HG03442 (cell line): ENCODE data around the gene ZNF263.
"Not testable (repeated sequence)": the region's sequence is repeated elsewhere in the genome, so short reads cannot be mapped to it uniquely, and the experiment has no call there.

Experiments used
- ATAC-seq: cut with Tn5 transposase; IDR thresholded peaks from one replicate; pipeline ENCODE4 v1.9.1; 2021; ENCODE audit warnings: mild to moderate bottlenecking, moderate library complexity; ENCODE audit not compliant: unreplicated experiment

The ZNF263 gene

GRCh38 chr16:3266873-3267537 is 16.3 kb upstream of the ZNF263 start:
- ATAC-seq = no peak

GRCh38 chr16:3268294-3268693 is 15.0 kb upstream of the ZNF263 start:
- ATAC-seq = no peak

GRCh38 chr16:3270718-3271117 is 12.6 kb upstream of the ZNF263 start:
- ATAC-seq = not testable (repeated sequence)

GRCh38 chr16:3271281-3271680 is 12.0 kb upstream of the ZNF263 start:
- not testable (repeated sequence) for ATAC-seq

DNA sequence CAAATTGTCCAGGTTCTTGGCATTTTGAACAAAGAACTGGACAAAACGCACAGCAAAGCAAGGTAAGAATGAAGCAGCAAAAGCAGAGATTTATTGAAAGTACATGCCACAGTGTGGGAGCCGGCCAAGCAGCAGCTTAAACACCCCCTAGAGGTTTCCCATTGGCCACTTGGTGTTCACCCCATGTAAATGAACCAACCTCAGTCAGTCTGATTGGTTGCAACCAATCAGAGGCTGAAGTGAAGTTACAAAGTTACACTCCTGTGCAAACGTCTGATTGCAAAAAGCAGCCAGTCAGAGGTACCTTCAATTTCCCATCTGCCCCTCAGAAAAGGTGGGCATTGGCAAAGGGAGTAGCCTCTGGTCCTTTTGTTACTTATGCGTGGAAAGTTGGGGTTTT is 8.8 kb upstream of the ZNF263 start:
- no peak for ATAC-seq

DNA sequence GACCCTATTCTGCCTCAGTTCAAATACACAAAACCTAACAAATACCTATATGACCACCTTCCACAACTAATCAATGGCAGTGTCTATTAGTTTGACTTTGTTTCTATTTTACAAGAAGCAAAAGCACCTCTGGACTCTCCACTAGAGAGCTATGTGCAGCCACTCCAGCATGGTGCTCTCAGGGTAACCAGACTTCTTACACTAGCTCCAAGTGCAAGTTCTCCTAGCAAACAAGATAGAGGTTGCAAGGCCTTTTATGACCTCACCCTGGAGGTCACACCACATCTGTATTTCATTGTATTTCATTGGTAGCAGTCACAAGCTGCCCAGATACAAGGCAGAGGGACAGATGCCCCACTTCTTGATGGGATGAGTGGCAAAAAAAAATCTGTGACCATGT is 8.3 kb upstream of the ZNF263 start:
- ATAC-seq = no peak

DNA sequence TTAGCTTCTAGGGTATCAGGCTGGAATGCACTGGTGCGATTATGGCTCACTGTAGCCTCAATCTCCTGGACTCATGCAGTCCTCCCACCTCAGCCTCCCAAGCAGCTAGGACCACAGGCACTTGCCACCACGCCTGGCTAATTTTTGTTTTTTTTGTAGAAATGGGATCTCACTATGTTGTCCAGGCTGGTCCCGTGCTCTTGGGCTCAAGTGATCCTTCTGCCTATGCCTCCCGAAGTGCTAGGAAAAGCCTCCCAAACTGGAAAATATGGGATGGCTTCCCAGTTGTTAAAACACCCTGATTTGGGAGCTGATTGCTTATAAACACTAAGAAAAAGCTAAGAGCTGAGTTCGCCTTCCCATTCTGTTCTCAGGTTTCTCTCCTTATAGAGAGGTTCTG is 6.6 kb upstream of the ZNF263 start:
- no peak for ATAC-seq

- ATAC-seq = no peak
These were observed 2.0 kb upstream of the ZNF263 start for GRCh38 chr16:3281222-3281820.

DNA sequence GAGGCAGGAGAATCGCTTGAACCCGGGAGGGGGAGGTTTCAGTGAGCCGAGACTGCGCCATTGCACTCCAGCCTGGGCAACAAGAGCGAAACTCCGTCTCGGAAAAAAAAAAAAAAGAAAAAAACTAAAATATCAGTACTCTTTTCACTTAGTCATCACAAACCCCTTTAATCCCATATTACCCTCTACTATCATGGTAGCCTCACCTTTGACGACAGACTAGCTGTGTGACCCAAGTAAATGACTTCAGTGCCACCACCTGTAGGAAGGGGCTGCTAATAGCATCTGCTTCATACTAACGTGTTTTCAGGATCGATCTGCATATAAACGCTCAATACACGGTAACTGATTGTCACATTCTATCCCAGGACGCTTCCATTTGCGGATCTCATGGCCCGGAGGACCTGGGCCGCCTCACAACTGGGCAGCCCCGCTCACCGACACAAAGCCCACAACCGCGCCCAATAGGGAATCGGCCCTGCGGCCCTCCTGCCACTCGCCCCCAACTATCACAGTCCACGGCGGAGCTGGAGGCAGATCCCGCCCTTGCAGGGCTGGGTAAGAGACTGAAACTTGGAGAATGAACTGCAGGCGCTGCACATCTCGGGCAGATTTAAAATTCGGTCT is 1.1 kb upstream of the ZNF263 start:
- peak; percentile 17 for ATAC-seq

DNA sequence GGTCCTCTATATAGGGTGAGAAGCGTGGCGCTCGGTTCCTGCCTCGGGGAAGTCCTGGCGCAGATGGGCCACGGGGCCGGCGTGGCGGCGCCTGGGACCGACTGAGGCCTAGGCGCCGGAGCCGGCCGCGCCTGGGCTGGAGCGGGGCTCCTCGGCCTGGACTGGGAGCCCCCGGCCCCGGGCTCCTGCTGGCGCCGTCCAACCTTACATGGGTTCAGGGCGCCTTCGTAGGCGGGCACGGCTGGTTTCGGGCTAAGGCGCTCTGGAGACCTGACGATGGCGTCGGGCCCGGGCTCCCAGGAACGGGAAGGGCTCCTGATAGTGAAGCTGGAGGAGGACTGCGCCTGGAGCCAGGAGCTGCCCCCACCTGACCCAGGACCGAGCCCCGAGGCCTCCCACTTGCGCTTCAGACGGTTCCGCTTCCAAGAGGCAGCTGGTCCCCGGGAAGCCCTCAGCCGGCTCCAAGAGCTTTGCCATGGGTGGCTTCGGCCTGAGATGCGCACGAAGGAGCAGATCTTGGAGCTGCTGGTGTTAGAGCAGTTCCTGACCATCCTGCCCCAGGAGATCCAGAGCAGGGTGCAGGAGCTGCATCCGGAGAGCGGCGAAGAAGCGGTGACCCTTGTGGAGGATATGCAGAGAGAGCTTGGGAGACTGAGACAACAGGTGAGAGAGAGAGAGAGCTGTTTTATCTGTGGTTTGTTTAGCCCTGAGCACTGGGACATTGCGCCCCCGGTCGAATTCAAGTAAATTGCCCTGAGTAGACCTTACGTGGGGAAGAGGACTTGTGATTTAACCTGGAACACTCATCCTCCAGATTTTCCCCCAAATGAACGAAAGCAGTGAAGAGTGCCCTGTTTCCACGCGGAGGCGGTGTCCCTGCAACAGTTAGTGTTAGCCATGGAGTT is 504 bp downstream of the ZNF263 start:
- ATAC-seq = no peak

GRCh38 chr16:3285131-3285530 is 1.8 kb downstream of the ZNF263 start:
- no peak for ATAC-seq

DNA sequence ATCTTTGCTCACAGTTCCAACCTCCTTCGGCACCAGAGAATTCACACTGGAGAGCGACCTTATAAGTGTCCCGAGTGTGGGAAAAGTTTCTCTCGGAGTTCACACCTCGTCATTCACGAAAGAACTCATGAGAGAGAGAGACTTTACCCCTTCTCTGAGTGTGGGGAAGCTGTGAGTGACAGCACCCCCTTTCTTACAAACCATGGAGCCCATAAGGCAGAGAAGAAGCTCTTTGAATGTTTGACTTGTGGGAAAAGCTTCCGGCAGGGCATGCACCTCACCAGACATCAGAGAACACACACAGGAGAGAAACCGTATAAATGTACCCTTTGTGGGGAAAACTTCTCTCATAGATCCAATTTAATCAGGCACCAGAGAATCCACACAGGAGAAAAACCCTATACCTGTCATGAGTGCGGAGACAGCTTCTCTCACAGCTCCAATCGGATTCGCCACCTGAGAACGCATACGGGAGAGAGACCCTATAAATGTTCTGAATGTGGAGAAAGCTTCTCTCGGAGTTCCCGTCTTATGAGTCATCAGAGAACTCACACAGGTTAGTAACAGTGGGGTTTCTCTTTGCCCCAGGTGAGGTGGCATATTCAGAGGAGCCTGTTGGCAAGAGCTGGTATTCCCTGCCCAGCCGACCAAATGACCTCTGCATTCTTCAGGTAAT is 6.8 kb downstream of the ZNF263 start:
- no peak for ATAC-seq

- no peak for ATAC-seq
These were observed 9.3 kb downstream of the ZNF263 start for GRCh38 chr16:3292604-3293003.

GRCh38 chr16:3295209-3295608 is 11.9 kb downstream of the ZNF263 start:
- no peak for ATAC-seq

DNA sequence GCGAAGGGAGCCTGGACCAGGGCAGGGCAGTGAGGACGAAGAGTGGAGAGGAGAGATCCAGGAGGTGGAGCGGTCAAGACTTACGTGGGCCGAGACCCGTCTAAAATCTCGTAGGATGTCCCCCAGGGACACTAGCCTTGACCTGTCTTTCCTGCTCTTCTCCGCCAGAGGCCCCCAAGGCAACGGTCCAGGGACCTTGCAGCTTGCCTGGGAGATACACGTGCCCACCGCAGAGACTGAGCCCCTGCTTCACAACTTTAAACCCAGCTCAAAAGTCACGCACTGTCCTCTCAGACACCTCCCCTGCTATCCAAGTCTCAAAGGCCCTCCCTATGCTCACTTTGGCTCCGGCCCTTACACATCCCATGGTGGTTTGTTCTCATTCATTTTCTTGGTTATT is 12.5 kb downstream of the ZNF263 start:
- ATAC-seq = no peak

DNA sequence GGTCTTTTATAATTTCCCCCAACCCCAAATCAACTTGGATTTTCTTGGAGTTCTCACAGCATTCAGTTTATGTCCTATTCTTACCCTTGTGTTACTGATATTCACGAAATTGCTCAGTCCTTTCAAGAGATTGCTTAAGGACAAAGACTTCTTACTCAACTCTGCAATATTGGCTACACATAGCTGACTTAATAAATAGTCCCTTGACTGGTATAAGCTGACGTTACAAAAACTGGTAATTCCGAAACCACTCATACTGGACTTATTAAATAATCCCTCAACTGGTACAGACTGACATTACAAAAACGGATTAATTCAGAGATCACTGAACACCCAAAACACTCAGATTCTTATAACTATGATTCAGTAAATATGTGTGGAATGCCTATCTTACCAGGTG is 21.1 kb downstream of the ZNF263 start:
- no peak for ATAC-seq

GRCh38 chr16:3305109-3306068 is 22.1 kb downstream of the ZNF263 start, which contains the start of the genes TIGD7 and ZNF75A:
Gene TIGD7, minus strand, starts transcription at chr16:3305430. Its CDS starts 4,816 bp downstream, at chr16:3300614.
Gene ZNF75A, plus strand, starts transcription at chr16:3305497. Its CDS starts 2,932 bp downstream, at chr16:3308429.
- peak; percentile 89 for ATAC-seq

GRCh38 chr16:3306078-3306477 is 22.8 kb downstream of the ZNF263 start:
- no peak for ATAC-seq

DNA sequence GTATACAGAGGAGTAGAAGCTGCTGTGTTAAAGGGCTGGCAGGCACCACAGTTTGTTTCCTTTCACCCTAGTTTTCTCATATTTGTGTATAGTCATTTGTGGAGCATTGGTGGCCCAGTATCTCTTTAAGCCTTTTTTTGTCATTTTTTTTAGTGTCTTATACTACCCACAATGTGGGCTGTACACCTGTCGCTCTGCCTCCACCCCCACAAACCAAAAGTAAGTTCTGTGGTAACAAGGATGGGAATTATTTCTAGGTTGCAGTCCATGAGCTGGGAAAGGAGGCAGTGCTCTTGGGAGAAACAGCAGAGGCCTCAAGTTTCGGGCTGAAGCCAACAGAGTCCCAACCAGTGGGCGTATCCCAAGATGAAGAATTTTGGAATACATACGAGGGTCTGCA is 28.2 kb downstream of the ZNF263 start:
- ATAC-seq = no peak
